HG03469 (cell line): ENCODE measurements around the gene ZFP36L2.
A peak's percentile ranks its signal among the peaks of the same experiment; 100 is the strongest.

Experiments
- ATAC-seq: cut with Tn5 transposase; IDR thresholded peaks from one replicate; pipeline ENCODE4 v1.9.1; 2021; ENCODE audit warnings: mild to moderate bottlenecking, moderate library complexity, moderate number of reproducible peaks; ENCODE audit not compliant: unreplicated experiment

The ZFP36L2 gene, protein sequence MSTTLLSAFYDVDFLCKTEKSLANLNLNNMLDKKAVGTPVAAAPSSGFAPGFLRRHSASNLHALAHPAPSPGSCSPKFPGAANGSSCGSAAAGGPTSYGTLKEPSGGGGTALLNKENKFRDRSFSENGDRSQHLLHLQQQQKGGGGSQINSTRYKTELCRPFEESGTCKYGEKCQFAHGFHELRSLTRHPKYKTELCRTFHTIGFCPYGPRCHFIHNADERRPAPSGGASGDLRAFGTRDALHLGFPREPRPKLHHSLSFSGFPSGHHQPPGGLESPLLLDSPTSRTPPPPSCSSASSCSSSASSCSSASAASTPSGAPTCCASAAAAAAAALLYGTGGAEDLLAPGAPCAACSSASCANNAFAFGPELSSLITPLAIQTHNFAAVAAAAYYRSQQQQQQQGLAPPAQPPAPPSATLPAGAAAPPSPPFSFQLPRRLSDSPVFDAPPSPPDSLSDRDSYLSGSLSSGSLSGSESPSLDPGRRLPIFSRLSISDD

GRCh38 chr2:43226558-43226954 lies at the start of gene ZFP36L2:
Gene ZFP36L2 (minus strand): TSS chr2:43226606. CDS start chr2:43226315, 291 bp downstream.
- peak; percentile 40 for ATAC-seq

DNA sequence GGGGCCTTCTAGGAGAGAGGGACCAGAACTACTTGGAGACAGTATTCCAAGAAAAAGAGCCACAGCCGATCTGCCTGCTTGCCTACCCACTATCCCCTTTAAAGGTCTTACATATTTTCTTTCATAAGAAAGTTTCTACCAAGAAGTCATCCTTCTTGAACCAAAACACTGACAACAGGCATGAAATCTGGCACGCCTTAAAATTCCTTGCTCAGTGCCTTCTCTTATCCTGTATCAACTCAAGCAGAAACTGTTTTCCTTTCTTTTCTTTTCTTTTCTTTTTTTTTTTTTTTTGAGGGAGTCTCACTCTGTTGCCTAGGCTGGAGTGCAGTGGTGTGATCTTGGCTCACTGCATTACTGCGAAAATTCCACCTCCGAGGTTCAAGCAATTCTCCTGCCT lies 48.3 kb upstream of the ZFP36L2 start:
- ATAC-seq, result no peak

GRCh38 chr2:43274055-43274454 lies 47.6 kb upstream of the ZFP36L2 start:
- ATAC-seq, result no peak

DNA sequence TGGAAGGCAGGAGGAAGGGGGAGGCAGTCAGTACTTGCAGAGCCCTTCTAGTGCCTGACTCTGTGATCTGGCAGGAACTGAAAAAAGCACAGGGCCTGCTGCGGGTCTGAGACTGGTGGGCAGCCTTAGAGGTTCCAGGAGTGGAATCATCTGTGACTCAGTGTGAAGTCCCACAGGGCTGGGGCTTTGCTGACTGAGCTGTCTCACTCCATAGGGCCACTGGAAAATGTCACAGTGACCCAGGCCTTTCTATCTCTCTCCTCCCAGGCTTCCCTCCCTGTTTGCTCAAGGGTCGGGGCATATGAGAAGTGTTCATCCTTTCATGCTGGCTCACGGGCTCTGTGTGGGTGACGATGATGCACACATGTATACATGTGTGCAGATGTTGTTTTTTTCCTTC lies 47.1 kb upstream of the ZFP36L2 start:
- no peak for ATAC-seq

- ATAC-seq, result no peak
Measured at GRCh38 chr2:43270930-43271615, 44.7 kb upstream of the ZFP36L2 start.

DNA sequence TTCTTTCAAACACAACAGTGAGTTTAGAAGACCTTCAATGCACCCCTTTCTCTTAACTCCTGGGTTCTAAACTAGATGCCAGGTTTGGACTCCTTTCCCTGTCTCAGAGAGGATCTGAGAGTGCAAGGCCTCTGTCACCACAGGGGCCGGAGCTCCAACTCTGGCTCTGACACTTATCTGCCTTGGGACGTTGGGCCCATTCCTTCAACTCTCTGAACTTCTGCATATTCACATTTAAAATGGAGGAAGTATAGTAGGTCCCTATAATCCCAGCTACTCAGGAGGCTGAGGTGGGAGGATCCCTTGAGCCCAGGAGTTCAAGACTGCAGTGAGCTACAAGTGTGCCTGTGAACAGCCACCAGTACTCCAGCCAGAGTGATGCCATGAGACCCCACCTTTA lies 44.1 kb upstream of the ZFP36L2 start:
- no peak for ATAC-seq

- no peak for ATAC-seq
Measured at GRCh38 chr2:43269706-43270105, 43.3 kb upstream of the ZFP36L2 start.

GRCh38 chr2:43269074-43269572 lies 42.7 kb upstream of the ZFP36L2 start:
- ATAC-seq, result no peak

DNA sequence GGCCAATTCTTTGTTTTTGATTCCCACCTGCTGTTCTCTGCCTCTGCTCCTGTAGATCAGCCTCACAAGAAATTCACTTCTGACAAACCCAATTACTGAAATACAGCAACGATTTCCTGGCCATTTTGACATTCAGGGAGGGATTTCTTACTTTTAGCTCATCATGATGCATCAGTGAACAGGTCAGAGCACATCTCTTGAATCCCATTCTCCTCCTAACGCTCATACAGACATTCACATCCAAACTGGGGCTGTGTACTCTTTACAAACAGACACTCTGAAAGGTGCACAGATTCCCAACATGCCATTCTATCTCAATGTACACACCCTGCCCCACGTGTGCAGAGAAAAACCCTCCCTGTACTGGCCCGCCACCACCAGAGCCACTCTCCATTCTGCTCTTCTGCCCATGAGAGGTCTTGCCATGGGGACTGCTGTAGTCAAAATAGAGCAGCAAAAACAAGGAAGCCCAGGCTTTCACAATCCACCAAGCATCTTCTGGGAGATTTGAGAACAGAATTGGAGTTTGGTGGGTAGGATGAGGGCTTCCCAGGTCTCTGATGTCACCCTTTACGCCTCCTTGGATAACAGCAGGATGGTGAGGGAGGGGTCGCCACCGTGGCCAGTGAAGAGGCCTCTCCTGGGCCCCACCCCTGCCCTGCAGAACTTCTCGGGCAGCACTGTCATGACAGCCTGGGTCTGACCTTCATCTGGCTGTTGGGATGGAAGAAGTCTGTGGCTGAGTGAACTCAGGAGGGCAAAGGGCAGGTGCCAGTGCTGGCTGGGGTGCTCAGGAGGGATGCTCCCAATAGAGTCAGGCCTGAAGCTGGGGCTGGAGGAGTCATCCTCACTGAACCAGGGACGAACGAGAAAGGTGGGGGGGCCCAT lies 41.9 kb upstream of the ZFP36L2 start:
- ATAC-seq, result no peak

DNA sequence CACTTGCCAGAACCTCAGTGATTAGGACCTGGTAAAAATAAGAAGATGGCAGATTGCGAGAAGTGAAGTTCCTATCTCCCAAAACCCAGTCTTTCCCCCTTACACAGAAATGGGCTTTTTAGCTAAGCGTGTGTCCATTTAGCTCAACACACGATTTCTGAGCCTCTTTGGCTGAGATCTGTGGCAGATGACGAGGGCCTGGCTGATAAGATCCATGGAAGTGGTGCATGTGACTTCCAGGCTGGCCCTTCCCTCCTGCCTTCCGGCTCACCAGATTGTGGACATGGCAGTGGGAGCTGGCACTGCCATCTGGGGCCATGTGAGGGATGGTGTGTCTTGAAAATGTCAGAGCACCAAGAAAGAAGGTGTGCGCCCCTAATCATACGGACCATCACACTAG lies 41.0 kb upstream of the ZFP36L2 start:
- ATAC-seq, result no peak

- ATAC-seq, result no peak
Measured at GRCh38 chr2:43266711-43267111, 40.3 kb upstream of the ZFP36L2 start.

DNA sequence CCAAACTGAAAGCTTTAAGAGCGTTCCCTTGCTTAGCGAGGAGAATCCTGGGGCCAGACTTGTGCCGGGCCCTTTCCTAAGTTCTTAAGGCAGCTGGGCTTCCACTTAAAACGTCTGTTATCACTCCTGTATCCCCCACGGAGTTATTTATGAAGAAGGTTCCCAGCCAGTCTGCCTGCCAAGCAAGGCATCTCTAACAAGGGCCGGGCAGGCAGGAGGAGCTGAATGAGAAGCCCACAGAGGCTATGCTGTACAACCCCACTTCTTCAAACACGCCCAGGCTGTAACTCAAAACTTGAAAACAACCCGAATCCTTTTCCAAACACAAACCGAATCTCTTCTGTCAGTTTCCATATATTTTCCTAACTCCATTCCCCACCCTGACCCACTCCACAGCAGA lies 39.0 kb upstream of the ZFP36L2 start:
- no peak for ATAC-seq

GRCh38 chr2:43265001-43265400 lies 38.6 kb upstream of the ZFP36L2 start:
- ATAC-seq, result no peak

GRCh38 chr2:43262951-43263350 lies 36.5 kb upstream of the ZFP36L2 start:
- ATAC-seq, result no peak

DNA sequence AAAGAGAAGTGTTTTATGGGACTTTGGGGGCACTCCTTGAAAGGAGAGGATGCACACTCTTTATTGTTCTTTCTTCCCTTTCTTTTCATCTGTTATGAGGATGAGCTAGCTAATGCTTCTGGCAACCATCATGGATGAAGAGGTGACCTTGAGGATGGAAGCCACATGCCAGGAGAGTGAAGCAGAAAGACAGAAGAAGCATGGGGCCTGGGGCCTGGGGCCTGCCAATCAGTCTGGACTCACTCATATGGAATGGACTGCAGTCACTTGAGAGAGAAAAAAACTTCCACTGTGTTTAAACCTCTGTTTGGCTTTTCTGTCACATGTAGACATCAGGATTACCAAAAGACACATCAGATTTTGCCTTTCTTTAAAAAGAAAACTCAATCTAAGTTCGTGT lies 35.8 kb upstream of the ZFP36L2 start:
- no peak for ATAC-seq

GRCh38 chr2:43259512-43259911 lies 33.1 kb upstream of the ZFP36L2 start:
- ATAC-seq, result no peak

GRCh38 chr2:43258547-43259156 lies 32.2 kb upstream of the ZFP36L2 start:
- ATAC-seq, result no peak

- ATAC-seq, result no peak
Measured at GRCh38 chr2:43255296-43255910, 29.0 kb upstream of the ZFP36L2 start.

DNA sequence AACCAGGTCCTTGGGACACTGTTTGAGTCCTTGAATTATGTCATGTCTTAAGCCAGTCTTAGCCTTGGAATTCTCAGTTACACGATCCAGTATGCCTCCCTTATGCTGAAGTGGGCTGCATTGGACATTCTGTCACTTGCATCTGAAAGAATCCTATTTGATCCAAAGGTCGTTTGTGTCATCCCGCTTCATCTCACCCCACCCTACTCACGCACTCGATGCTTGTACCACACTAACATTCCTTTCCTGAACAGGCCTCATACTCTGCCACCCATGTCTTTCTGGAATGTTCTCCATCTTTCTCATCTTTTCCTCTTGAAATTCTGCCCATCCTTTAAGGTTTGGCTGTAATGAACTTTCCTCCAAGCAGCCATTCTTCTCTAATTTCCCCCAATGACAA lies 27.9 kb upstream of the ZFP36L2 start:
- no peak for ATAC-seq

- ATAC-seq, result no peak
Measured at GRCh38 chr2:43251171-43251731, 24.8 kb upstream of the ZFP36L2 start.
